ENCODE data around the gene TEX29. TPM values are rescaled to one million over a fixed set of nuclear protein-coding genes. Genes with fewer than 3 reads are reported as not detected.

The TEX29 gene
- total and polyA plus RNA-seq, 8 donors, result 0.23 to 3.8 (median 1.3) TPM; not detected in 4

GRCh38 chr13:111304041-111304544 is 16.3 kb upstream of the TEX29 start:
- no peak overlapping the region for H3K27ac ChIP-seq
- ATAC-seq (no peak), DNase-seq (no peak), FAIRE-seq (no peak)
- WGBS, 2 donors, result 94% methylated on average over 15 of the region's 15 CpGs
- TF ChIP-seq CTCF (IDR thresholded peaks at IDR 0.05), result no peak
- H3K4me3 ChIP-seq, result no peak overlapping the region
- no peaks in the 10 kb centered on the region for H3K9me3 ChIP-seq
- H3K27me3 ChIP-seq, result no peaks in the 10 kb centered on the region
- intact Hi-C loops (cut with DNase I), result no loop called here
- H3K4me1 ChIP-seq, result no peaks in the 10 kb centered on the region
- H3K36me3 ChIP-seq, result peaks cover 0 to 44% (median 23%) of the 10 kb centered on the region in 3 donors

- ATAC-seq, result no peak
- intact Hi-C loops (cut with DNase I), result no loop called here
- H3K27ac ChIP-seq, result no peak overlapping the region
- FAIRE-seq, result no peak
- no peaks in the 10 kb centered on the region for H3K27me3 ChIP-seq
- DNase-seq, result no peak
- H3K36me3 ChIP-seq, result peaks cover 0 to 44% (median 23%) of the 10 kb centered on the region in 3 donors
- H3K9me3 ChIP-seq, result no peaks in the 10 kb centered on the region
- WGBS, 2 donors, result 96% methylated on average over 20 of the region's 20 CpGs
- no peak overlapping the region for H3K4me3 ChIP-seq
- H3K4me1 ChIP-seq, result no peaks in the 10 kb centered on the region
- no peak for TF ChIP-seq CTCF (IDR thresholded peaks at IDR 0.05)
Observed at GRCh38 chr13:111304603-111305289, 15.7 kb upstream of the TEX29 start.

- intact Hi-C loops (cut with DNase I), result no loop called here
- ATAC-seq (no peak), FAIRE-seq (no peak), DNase-seq (no peak)
- H3K4me3 ChIP-seq, result no peak overlapping the region
- no peaks in the 10 kb centered on the region for H3K4me1 ChIP-seq
- H3K27ac ChIP-seq, result no peak overlapping the region
- no peaks in the 10 kb centered on the region for H3K36me3 ChIP-seq
- H3K9me3 ChIP-seq, result no peaks in the 10 kb centered on the region
- no peak for TF ChIP-seq CTCF (IDR thresholded peaks at IDR 0.05)
- no peaks in the 10 kb centered on the region for H3K27me3 ChIP-seq
- 98 to 99% methylated on average over 17 of the region's 17 CpGs for WGBS, 2 donors
Observed at GRCh38 chr13:111312944-111313590, 7.4 kb upstream of the TEX29 start.

GRCh38 chr13:111313911-111314425 is 6.5 kb upstream of the TEX29 start:
- H3K36me3 ChIP-seq, result no peaks in the 10 kb centered on the region
- FAIRE-seq (no peak), ATAC-seq (no peak), DNase-seq (no peak)
- no peaks in the 10 kb centered on the region for H3K4me1 ChIP-seq
- TF ChIP-seq CTCF (IDR thresholded peaks at IDR 0.05), result no peak
- no peaks in the 10 kb centered on the region for H3K9me3 ChIP-seq
- WGBS, 2 donors, result 83% methylated on average over 14 of the region's 14 CpGs
- no peak overlapping the region for H3K27ac ChIP-seq
- no peak overlapping the region for H3K4me3 ChIP-seq
- H3K27me3 ChIP-seq, result no peaks in the 10 kb centered on the region
- intact Hi-C loops (cut with DNase I), result no loop called here

- WGBS, 2 donors, result 81 to 88% methylated on average over 6 of the region's 6 CpGs
- no peak for DNase-seq
- no peaks in the 10 kb centered on the region for H3K36me3 ChIP-seq
- no peak overlapping the region for H3K27ac ChIP-seq
- no peaks in the 10 kb centered on the region for H3K9me3 ChIP-seq
- TF ChIP-seq CTCF (IDR thresholded peaks at IDR 0.05), result no peak
- no peak for ATAC-seq
- FAIRE-seq, result no peak
- no peak overlapping the region for H3K4me3 ChIP-seq
- no peaks in the 10 kb centered on the region for H3K4me1 ChIP-seq
- no peaks in the 10 kb centered on the region for H3K27me3 ChIP-seq
- intact Hi-C loops (cut with DNase I), result no loop called here
Observed at GRCh38 chr13:111314852-111315251, 5.6 kb upstream of the TEX29 start.
